A549 (cell line): ENCODE measurements around the gene TPRN. TPM values are rescaled to one million over a fixed set of nuclear protein-coding genes. Genes with fewer than 3 reads are reported as not detected.

Experiments used
- ATAC-seq, 2 experiments: fragments of 200-7000 bp in 1 of 2; fragments of >200 bp in 1 of 2; cut with Nextera tagmentation in 1 of 2; cut with Tn5 transposase in 1 of 2; 3 replicates each; pipeline versions ENCODE4 v1.8.0 to v1.9.1; 2018 to 2020; ENCODE audit warnings: mild to moderate bottlenecking in 1 of 2, moderate library complexity in 1 of 2
- CTCF ChIA-PET: fragments of 300-600 bp; sonication (Branson Sonifier 250); formaldehyde crosslinking; extraction: SDS; loops from one replicate; lab custom pipeline; 2021; ENCODE audit warnings: antibody characterized with exemption, inconsistent platforms; lab: Yijun Ruan, JAX
- POLR2A ChIA-PET: fragments of 350-600 bp; formaldehyde crosslinking; extraction: SDS; loops from one replicate; lab custom pipeline; 2021; ENCODE audit warnings: antibody characterized with exemption, inconsistent platforms; lab: Yijun Ruan, JAX
- DNase-seq, 2 experiments: peaks; one replicate each; pipeline versions ENCODE4 v3.0.0 to v3.0.0-alpha.2; 2011 to 2016; ENCODE audit warnings: low read depth in 1 of 2, low spot score in 1 of 2
- FAIRE-seq: peaks from 2 replicates; lab custom pipeline; 2011; peaks lifted over from hg19 to GRCh38; lab: Jason Lieb, UNC
- H3K27ac ChIP-seq, 2 experiments: fragments of >200 bp; sonication (Bioruptor Twin); formaldehyde crosslinking; 3 replicates each; pipeline ENCODE4 v1.5.1; 2016 to 2017
- H3K4me1 ChIP-seq: fragments of >200 bp; sonication (Bioruptor Twin); formaldehyde crosslinking; 3 replicates; pipeline ENCODE4 v1.6.1; 2016
- H3K4me2 ChIP-seq: fragments of >200 bp; sonication (Bioruptor Twin); formaldehyde crosslinking; 3 replicates; pipeline ENCODE4 v1.6.1; 2016
- H3K4me3 ChIP-seq: fragments of >200 bp; sonication (Bioruptor Twin); formaldehyde crosslinking; 3 replicates; pipeline ENCODE4 v1.5.1; 2016
- H3K9me3 ChIP-seq: fragments of >200 bp; sonication (Bioruptor Twin); formaldehyde crosslinking; 3 replicates; pipeline ENCODE4 v1.6.1; 2016
- BHLHE40 ChIP-seq: IDR thresholded peaks from 2 replicates; pipeline ENCODE4 v1.6.1; 2012; ENCODE audit warnings: low read depth, low read length, inconsistent platforms
- CBX8 ChIP-seq: fragments of 200-600 bp; sonication (generic); IDR thresholded peaks from 2 replicates; pipeline ENCODE4 v1.6.1; 2016
- EHMT2 ChIP-seq: fragments of 200-600 bp; sonication (generic); IDR thresholded peaks from 2 replicates; pipeline ENCODE4 v1.6.1; 2016; ENCODE audit warnings: antibody characterized with exemption, low read depth, mild to moderate bottlenecking, moderate library complexity
- EP300 ChIP-seq, 2 experiments: fragments of >200 bp; sonication (Bioruptor Twin); formaldehyde crosslinking; IDR thresholded peaks; 2 replicates in 1 of 2; 3 replicates in 1 of 2; pipeline ENCODE4 v1.6.1; 2016 to 2017
- FOSL2 ChIP-seq, 2 experiments: fragments of 450-650 bp in 1 of 2; fragments of >200 bp in 1 of 2; sonication (Bioruptor Twin) in 1 of 2; formaldehyde crosslinking; IDR thresholded peaks; 2 replicates each; pipeline versions ENCODE4 v1.5.0 to v1.6.1; 2016 to 2020; ENCODE audit warnings: mild to moderate bottlenecking in 1 of 2, moderate library complexity in 1 of 2
- GATA3 ChIP-seq: IDR thresholded peaks from 2 replicates; pipeline ENCODE4 v1.6.1; 2012; ENCODE audit warnings: borderline replicate concordance
- HEYL ChIP-seq: fragments of 250-450 bp; sonication (Bioruptor Pico); IDR thresholded peaks from 2 replicates; pipeline ENCODE4 v1.8.0; 2021; ENCODE audit warnings: mild to moderate bottlenecking, moderate library complexity
- HOXA7 ChIP-seq: fragments of 250-450 bp; sonication (Bioruptor Pico); IDR thresholded peaks from 2 replicates; pipeline ENCODE4 v1.5.0; 2020; ENCODE audit warnings: mild to moderate bottlenecking, moderate library complexity
- JUN ChIP-seq, 2 experiments: fragments of >200 bp; sonication (Bioruptor Twin); formaldehyde crosslinking; IDR thresholded peaks; 2 replicates in 1 of 2; 3 replicates in 1 of 2; pipeline ENCODE4 v1.6.1; 2016 to 2017
- KDM5A ChIP-seq: fragments of 200-600 bp; sonication (generic); IDR thresholded peaks from 2 replicates; pipeline ENCODE4 v1.6.1; 2016; ENCODE audit warnings: antibody characterized with exemption, mild to moderate bottlenecking
- MAFK ChIP-seq: fragments of 450-650 bp; IDR thresholded peaks from 2 replicates; pipeline ENCODE4 v1.6.1; 2014; ENCODE audit not compliant: partially characterized antibody
- MYC ChIP-seq: IDR thresholded peaks from 2 replicates; pipeline ENCODE4 v1.6.1; 2012; ENCODE audit warnings: mild to moderate bottlenecking, inconsistent platforms, low read length, improper control_type of control experiment, borderline replicate concordance
- PHF8 ChIP-seq: fragments of 200-600 bp; sonication (generic); IDR thresholded peaks from 2 replicates; pipeline ENCODE4 v1.6.1; 2016; ENCODE audit warnings: low read depth, mild to moderate bottlenecking, antibody characterized with exemption, moderate library complexity, borderline replicate concordance
- POLR2A ChIP-seq: IDR thresholded peaks from 2 replicates; pipeline ENCODE4 v1.6.1; 2012; ENCODE audit warnings: mild to moderate bottlenecking, low read length
- RAD21 ChIP-seq, 2 experiments: fragments of >200 bp in 1 of 2; sonication (Bioruptor Twin) in 1 of 2; formaldehyde crosslinking in 1 of 2; IDR thresholded peaks in 1 of 2; conservative IDR thresholded peaks in 1 of 2; 2 replicates in 1 of 2; 3 replicates in 1 of 2; pipeline ENCODE4 v1.6.1; 2012 to 2018; ENCODE audit warnings: inconsistent platforms in 1 of 2
- RCOR1 ChIP-seq: fragments of 150-350 bp; IDR thresholded peaks from 2 replicates; pipeline ENCODE4 v1.6.1; 2014; ENCODE audit warnings: antibody characterized with exemption, low read length, low read depth
- RFX5 ChIP-seq: fragments of 450-650 bp; IDR thresholded peaks from 2 replicates; pipeline ENCODE4 v1.7.1; 2014; ENCODE audit warnings: antibody characterized with exemption, mild to moderate bottlenecking, moderate library complexity
- SMC3 ChIP-seq: fragments of >200 bp; sonication (Bioruptor Twin); formaldehyde crosslinking; IDR thresholded peaks from 3 replicates; pipeline ENCODE4 v1.6.1; 2018; ENCODE audit warnings: inconsistent platforms
- TFCP2L1 ChIP-seq: fragments of 250-450 bp; sonication (Bioruptor Pico); IDR thresholded peaks from 2 replicates; pipeline ENCODE4 v1.5.0; 2021; ENCODE audit warnings: mild to moderate bottlenecking
- TP53 ChIP-seq: fragments of 250-450 bp; sonication (Bioruptor Pico); IDR thresholded peaks from 2 replicates; pipeline ENCODE4 v1.5.0; 2021; ENCODE audit warnings: mild to moderate bottlenecking, moderate library complexity
- USF2 ChIP-seq: fragments of 450-650 bp; IDR thresholded peaks from 2 replicates; pipeline ENCODE4 v1.6.1; 2014; ENCODE audit warnings: antibody characterized with exemption
- WGBS: methylation state at CpG from one replicate; pipeline ENCODE4 v1.1.6; 2017; ENCODE audit errors: missing lambda C conversion rate; 5-methylcytosine and 5-hydroxymethylcytosine counted together
- polyA plus RNA-seq, 4 experiments: library from polyadenylated mRNA; depleted of rRNA in 3 of 4; stranded (reverse); fragments of >200 nt; fragmentation: RNase III in 1 of 4; extraction: RNeasy Plus Mini Kit Qiagen cat#74134 plus additional on column Dnase treatment in 1 of 4; gene quantifications; 2 replicates in 3 of 4; 3 replicates in 1 of 4; pipeline ENCODE4 v1.2.3, GENCODE V29; 2011 to 2017
- TF ChIP-seq, protein P1 (sequence below): fragments of >200 bp; sonication (Bioruptor Twin); formaldehyde crosslinking; IDR thresholded peaks from 3 replicates; pipeline ENCODE4 v1.5.1; 2016
- TF ChIP-seq, protein P2 (sequence below): IDR thresholded peaks from 2 replicates; pipeline ENCODE4 v1.6.1; 2012
- TF ChIP-seq, protein P3 (sequence below): fragments of >200 bp; sonication (Bioruptor Twin); formaldehyde crosslinking; IDR thresholded peaks from 3 replicates; pipeline ENCODE4 v1.6.1; 2016

The TPRN gene
- polyA plus RNA-seq, 2 of the 4 experiments (the other 2 are of a cell fraction): 2.1 to 6.5 TPM

DNA sequence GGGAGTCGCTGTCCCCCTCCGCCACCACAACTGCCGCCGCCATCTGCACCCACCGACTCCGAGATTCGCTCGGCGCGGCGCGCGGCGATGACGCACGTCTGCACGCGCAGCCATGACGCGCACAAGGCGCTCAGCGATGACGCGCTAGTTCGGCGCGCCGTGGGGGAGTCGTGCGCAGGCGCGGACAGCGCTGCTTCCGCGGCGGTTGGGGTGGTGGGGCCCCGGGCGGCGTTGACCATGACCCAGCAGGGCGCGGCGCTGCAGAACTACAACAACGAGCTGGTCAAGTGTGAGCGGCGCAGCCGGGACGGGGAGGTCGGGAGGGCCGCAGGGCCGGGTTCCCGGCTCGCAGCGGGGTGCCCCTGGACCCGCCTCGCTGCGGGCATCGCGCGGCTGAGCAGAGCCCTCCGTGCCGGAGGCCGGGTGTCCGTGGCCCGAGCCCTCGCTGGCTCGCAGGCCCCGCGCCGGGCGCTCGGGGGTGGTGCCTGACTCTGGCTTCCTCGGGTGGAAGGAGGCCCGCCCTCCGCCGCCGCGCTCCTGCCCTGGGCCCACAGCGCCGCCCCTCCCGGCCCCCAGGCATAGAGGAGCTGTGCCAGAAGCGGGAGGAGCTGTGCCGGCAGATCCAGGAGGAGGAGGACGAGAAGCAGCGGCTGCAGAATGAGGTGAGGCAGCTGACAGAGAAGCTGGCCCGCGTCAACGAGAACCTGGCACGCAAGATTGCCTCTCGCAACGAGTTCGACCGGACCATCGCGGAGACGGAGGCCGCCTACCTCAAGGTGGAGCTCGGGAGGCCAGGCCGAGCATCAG lies 11.8 kb downstream of the TPRN start, which contains the start of the genes ANAPC2 and SSNA1:
Gene ANAPC2, minus strand, starts transcription at position 71 of the 807 bp plus-strand sequence. Its CDS starts 28 bp downstream, at position 43.
Gene SSNA1, plus strand, starts transcription at position 187 of the 807 bp plus-strand sequence. Its CDS starts 51 bp downstream, at position 238.
- ChIA-PET POLR2A (interaction anchor here (0.6 to 3.4 kb wide), 18 partner anchors 10 to 225 kb away, joined by 3 to 38 read pairs (median 5); partner anchors contain the start of genes CYSRT1, NDOR1, RNF208 and RNF224), CTCF (interaction anchor here (0.7 to 11.5 kb wide), 23 partner anchors 10 to 159 kb away, joined by 3 to 156 read pairs (median 5); partner anchors contain the start of genes CYSRT1, GRIN1, LRRC26 and RNF208)
- WGBS: 2% methylated on average over 28 of the region's 98 CpGs
- no peaks in the 10 kb centered on the region for H3K9me3 ChIP-seq
- H3K27ac ChIP-seq: peak within 1 kb of the TSS; percentile 97
- peaks cover 23% of the 10 kb centered on the region for H3K4me1 ChIP-seq
- ATAC-seq (peak; percentile 66 to 82), FAIRE-seq (peak; percentile 39), DNase-seq (peak; percentile 69 to 96)
- peak within 1 kb of the TSS; percentile 92 for H3K4me3 ChIP-seq
- TF ChIP-seq HOXA7 (no peak), MYC (no peak), HEYL (CRISPR knock-in tag) (no peak), POLR2A (peak; percentile 65), TP53 (no peak), RAD21 (conservative IDR thresholded peaks at IDR 0.05 in 1 of 2, IDR thresholded peaks at IDR 0.05 in 1 of 2) (peak; percentile 31 to 49; a peak in 3 of 5 replicates), JUN (IDR thresholded peaks at IDR 0.05) (peak; percentile 82 to 91), FOSL2 (IDR thresholded peaks at IDR 0.05) (no peak), FOSL2 (CRISPR knock-in tag; IDR thresholded peaks at IDR 0.05) (peak; percentile 85), RFX5 (peak; percentile 69; the same call in 1 of the 2 replicates), PHF8 (peak; percentile 59), CBX8 (no peak), BHLHE40 (peak; percentile 81), EHMT2 (no peak), USF2 (peak; percentile 48; the same call in 1 of the 2 replicates), EP300 (IDR thresholded peaks at IDR 0.05) (no peak), MAFK (peak; percentile 29), TFCP2L1 (CRISPR knock-in tag) (peak; percentile 26; the same call in 1 of the 2 replicates), SMC3 (peak; percentile 38; the same call in 2 of the 3 replicates), KDM5A (no peak; the same call in 1 of the 2 replicates), GATA3 (peak; percentile 60; the same call in 1 of the 2 replicates), RCOR1 (no peak)
- TF ChIP-seq, protein P1, sequence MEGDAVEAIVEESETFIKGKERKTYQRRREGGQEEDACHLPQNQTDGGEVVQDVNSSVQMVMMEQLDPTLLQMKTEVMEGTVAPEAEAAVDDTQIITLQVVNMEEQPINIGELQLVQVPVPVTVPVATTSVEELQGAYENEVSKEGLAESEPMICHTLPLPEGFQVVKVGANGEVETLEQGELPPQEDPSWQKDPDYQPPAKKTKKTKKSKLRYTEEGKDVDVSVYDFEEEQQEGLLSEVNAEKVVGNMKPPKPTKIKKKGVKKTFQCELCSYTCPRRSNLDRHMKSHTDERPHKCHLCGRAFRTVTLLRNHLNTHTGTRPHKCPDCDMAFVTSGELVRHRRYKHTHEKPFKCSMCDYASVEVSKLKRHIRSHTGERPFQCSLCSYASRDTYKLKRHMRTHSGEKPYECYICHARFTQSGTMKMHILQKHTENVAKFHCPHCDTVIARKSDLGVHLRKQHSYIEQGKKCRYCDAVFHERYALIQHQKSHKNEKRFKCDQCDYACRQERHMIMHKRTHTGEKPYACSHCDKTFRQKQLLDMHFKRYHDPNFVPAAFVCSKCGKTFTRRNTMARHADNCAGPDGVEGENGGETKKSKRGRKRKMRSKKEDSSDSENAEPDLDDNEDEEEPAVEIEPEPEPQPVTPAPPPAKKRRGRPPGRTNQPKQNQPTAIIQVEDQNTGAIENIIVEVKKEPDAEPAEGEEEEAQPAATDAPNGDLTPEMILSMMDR: peak; percentile 39
- TF ChIP-seq, protein P2, sequence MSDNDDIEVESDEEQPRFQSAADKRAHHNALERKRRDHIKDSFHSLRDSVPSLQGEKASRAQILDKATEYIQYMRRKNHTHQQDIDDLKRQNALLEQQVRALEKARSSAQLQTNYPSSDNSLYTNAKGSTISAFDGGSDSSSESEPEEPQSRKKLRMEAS: peak; percentile 92
- TF ChIP-seq, protein P3, sequence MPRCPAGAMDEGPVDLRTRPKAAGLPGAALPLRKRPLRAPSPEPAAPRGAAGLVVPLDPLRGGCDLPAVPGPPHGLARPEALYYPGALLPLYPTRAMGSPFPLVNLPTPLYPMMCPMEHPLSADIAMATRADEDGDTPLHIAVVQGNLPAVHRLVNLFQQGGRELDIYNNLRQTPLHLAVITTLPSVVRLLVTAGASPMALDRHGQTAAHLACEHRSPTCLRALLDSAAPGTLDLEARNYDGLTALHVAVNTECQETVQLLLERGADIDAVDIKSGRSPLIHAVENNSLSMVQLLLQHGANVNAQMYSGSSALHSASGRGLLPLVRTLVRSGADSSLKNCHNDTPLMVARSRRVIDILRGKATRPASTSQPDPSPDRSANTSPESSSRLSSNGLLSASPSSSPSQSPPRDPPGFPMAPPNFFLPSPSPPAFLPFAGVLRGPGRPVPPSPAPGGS: peak; percentile 82; the same call in 2 of the 3 replicates
- H3K4me2 ChIP-seq: peak within 1 kb of the TSS; percentile 99
